Mesangial cell (primary cell): ENCODE measurements around the gene SAMD9L. TPM values are rescaled to one million over a fixed set of nuclear protein-coding genes. Genes with fewer than 3 reads are reported as not detected.

Experiments
- total RNA-seq: library from RNA; depleted of rRNA; stranded (reverse); fragments of >200 nt; gene quantifications from 2 replicates; pipeline ENCODE4 v1.2.3, GENCODE V29; 2015

Gene SAMD9L
- total RNA-seq, result under 0.01 and 0.25 TPM in 2 replicates

GRCh38 chr7:93148144-93148543 lies at the start of gene SAMD9L:
SAMD9L (minus strand) TSS chr7:93148385; CDS start chr7:93135971, 12,414 bp downstream.

GRCh38 chr7:93117852-93118530 lies 30.2 kb downstream of the SAMD9L start, which contains the start of gene SAMD9:
SAMD9 (minus strand) TSS chr7:93117979; CDS start chr7:93106097, 11,882 bp downstream.

Other genes starting within 250 kb of the SAMD9L start
- 0.98 and 1.4 TPM in 2 replicates for gene SAMD9, start 30.4 kb downstream of the SAMD9L start, total RNA-seq
- not detected in 2 replicates for gene HEPACAM2, start 78.1 kb upstream of the SAMD9L start, total RNA-seq
- 9.3 and 14.1 TPM in 2 replicates for gene VPS50, start 84.0 kb upstream of the SAMD9L start, total RNA-seq